Measurements from ENCODE around the gene COTL1. TPM values are rescaled to one million over a fixed set of nuclear protein-coding genes. Genes with fewer than 3 reads are reported as not detected.

Gene COTL1
- total and polyA plus RNA-seq, 9 of the 15 experiments (the other 6 are each of a cell fraction or from before 2014, with no cell fraction given) = 27.7 to 185 (median 72.5) TPM

GRCh38 chr16:84541999-84542817 is 75.7 kb downstream of the COTL1 start (continued):
- TF ChIP-seq PRDM10 (IDR thresholded peaks at IDR 0.05; ENCODE audit: partially characterized antibody) = peak; percentile 62

DNA sequence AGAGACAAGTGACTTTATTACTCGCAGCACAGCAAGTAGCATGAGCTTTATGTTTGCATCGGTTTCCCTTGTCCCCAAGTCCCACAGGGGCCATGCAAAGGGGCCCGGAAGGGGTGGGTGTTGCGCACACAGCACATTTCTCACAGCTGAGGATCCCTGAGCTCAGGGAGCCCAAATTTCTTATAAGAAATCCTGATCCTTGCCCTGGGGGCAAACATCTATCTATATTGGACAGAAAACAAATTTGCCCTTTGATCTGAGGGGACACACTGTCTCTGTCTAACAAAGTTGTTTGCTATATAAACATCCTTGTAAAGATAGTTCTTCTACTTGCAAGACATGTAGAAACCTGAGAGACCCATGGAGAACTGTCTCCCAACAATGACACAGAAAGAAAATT is 77.7 kb downstream of the COTL1 start:
- POLR2A ChIA-PET = interaction anchor here (0.9 to 3.0 kb wide), 3 partner anchors 9 to 24 kb away, joined by 3 to 10 read pairs (median 4); no protein-coding TSS in a partner anchor
- CTCF ChIA-PET (ENCODE audit: low intra/inter-chr PET ratio) = no interaction called here
- no peaks in the 10 kb centered on the region for H3K9me1 ChIP-seq (ENCODE audit: control insufficient read depth, insufficient read depth, low read length)

More for the DNA sequence above, 77.7 kb downstream of the COTL1 start:
- Histone ChIP-seq H4K20me1 (replicated peaks; ENCODE audit: control insufficient read depth, insufficient read depth, low read length) (no peaks in the 10 kb centered on the region), H3K79me2 (ENCODE audit: control insufficient read depth, insufficient read depth, low read length) (no peaks in the 10 kb centered on the region), H2AFZ (ENCODE audit: low read depth, low read length) (peak overlapping the region; percentile 47; the same call in 1 of the 2 replicates), H3K9ac (ENCODE audit: insufficient read depth in 1 of 2, low read depth in 2 of 2, low read length in 2 of 2) (no peak overlapping the region), H3K27ac (ENCODE audit: extremely low read depth, low read depth, low read length) (no peak overlapping the region), H3K4me2 (ENCODE audit: insufficient read depth, low read length) (no peak overlapping the region), H3K4me1 (replicated peaks in 1 of 2; ENCODE audit: control insufficient read depth in 2 of 2, insufficient read depth in 2 of 2, low read length in 2 of 2) (peaks cover 25 to 52% of the 10 kb centered on the region in 2 experiments), H3K36me3 (ENCODE audit: control insufficient read depth, insufficient read depth, low read length) (no peaks in the 10 kb centered on the region), H3K9me3 (replicated peaks; ENCODE audit: control insufficient read depth, insufficient read depth, low read depth, low read length) (peaks cover 4% of the 10 kb centered on the region; the same call in 1 of the 2 replicates), H3K27me3 (ENCODE audit: control insufficient read depth in 2 of 2, insufficient read depth in 2 of 2, low read length in 2 of 2) (peaks cover 0 to 3% of the 10 kb centered on the region in 2 experiments; a peak in 2 of 5 replicates), H3K4me3 (no peak overlapping the region)
- DNase-seq (ENCODE audit: extremely low read depth in 1 of 4, low spot score in 3 of 4) (no peak), ATAC-seq (no peak), FAIRE-seq (no peak)
- WGBS (ENCODE audit: insufficient coverage, low coverage, missing lambda C conversion rate) = 82% methylated on average over 4 of the region's 4 CpGs
- in situ Hi-C loops (cut with MboI) (no loop called here), intact Hi-C loops (cut with micrococcal nuclease) (no loop called here)
- BruUV-seq (replicated peaks) = no TSS peak
- TF ChIP-seq SIN3B (IDR thresholded peaks at IDR 0.05; ENCODE audit: low read depth) (no peak), MXI1 (IDR thresholded peaks at IDR 0.05; ENCODE audit: low read depth, low read length) (no peak), FOXJ3 (CRISPR knock-in tag; IDR thresholded peaks at IDR 0.05) (no peak), TOE1 (IDR thresholded peaks at IDR 0.05; ENCODE audit: borderline replicate concordance) (no peak), TOE1 (CRISPR knock-in tag; IDR thresholded peaks at IDR 0.05; ENCODE audit: borderline replicate concordance, low read depth) (no peak), MTF1 (CRISPR knock-in tag; IDR thresholded peaks at IDR 0.05; ENCODE audit: borderline replicate concordance) (no peak)
- TF ChIP-seq, protein P1, sequence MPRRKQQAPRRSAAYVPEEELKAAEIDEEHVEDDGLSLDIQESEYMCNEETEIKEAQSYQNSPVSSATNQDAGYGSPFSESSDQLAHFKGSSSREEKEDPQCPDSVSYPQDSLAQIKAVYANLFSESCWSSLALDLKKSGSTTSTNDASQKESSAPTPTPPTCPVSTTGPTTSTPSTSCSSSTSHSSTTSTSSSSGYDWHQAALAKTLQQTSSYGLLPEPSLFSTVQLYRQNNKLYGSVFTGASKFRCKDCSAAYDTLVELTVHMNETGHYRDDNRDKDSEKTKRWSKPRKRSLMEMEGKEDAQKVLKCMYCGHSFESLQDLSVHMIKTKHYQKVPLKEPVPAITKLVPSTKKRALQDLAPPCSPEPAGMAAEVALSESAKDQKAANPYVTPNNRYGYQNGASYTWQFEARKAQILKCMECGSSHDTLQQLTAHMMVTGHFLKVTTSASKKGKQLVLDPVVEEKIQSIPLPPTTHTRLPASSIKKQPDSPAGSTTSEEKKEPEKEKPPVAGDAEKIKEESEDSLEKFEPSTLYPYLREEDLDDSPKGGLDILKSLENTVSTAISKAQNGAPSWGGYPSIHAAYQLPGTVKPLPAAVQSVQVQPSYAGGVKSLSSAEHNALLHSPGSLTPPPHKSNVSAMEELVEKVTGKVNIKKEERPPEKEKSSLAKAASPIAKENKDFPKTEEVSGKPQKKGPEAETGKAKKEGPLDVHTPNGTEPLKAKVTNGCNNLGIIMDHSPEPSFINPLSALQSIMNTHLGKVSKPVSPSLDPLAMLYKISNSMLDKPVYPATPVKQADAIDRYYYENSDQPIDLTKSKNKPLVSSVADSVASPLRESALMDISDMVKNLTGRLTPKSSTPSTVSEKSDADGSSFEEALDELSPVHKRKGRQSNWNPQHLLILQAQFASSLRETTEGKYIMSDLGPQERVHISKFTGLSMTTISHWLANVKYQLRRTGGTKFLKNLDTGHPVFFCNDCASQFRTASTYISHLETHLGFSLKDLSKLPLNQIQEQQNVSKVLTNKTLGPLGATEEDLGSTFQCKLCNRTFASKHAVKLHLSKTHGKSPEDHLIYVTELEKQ (CRISPR knock-in tag; IDR thresholded peaks at IDR 0.05) = no peak

Measured in K562 (cell line).